HG02885 (cell line): ENCODE measurements around the gene PCNX3.
"Not testable (repeated sequence)": the region's sequence is repeated elsewhere in the genome, so short reads cannot be mapped to it uniquely, and the experiment has no call there.

ENCODE experiments used
- ATAC-seq: cut with Tn5 transposase; IDR thresholded peaks from one replicate; pipeline ENCODE4 v1.9.1; 2021; ENCODE audit warnings: mild to moderate bottlenecking; ENCODE audit not compliant: unreplicated experiment, poor library complexity

Gene PCNX3

GRCh38 chr11:65680192-65680743 is 64.7 kb downstream of the PCNX3 start:
- no peak for ATAC-seq

- ATAC-seq = not testable (repeated sequence)
Observed at GRCh38 chr11:65683480-65683879, 67.9 kb downstream of the PCNX3 start.

- ATAC-seq = no peak
Observed at GRCh38 chr11:65685981-65686380, 70.4 kb downstream of the PCNX3 start.
